ENCODE measurements around the gene RGPD4.

RGPD4 gene

DNA sequence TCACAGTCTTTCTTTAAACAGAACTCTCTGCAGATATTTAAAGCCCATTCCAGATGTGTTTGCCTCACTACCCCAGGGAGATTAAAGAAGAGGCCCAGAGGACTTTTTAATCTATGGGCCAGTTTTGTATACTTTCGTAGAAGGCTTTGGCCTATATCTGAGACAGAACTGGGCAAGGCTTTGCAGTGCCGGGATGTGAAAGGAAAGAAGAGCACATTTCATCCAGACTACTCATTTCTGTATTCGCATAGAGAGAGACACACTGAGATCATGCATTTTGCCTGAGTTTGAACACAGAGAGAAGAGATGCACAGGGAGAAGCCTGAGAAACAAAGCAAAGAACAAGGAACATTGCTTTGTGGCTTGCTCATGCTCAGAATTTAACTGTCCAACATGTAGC, 104.7 kb downstream of the RGPD4 start:
- DNase-seq: no peak

DNA sequence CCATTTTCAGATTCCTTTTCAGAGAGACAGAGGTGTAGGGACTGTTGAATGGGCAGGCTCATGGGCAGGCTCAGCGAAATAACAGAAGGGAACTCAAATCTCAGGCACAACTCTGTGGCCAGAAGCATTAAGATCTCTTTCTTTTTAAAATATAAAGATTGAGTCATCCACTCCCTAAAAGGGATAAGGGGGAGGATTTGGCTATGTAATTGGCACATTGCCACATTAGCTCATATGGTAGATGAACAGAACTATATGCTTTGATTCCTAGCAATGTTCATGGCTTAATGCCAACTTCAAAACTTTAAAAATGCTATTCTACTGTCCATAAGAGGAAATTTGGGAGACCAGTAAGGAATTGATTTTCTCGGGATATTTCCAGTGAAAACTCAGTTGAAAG, 105.8 kb downstream of the RGPD4 start:
- no peak for DNase-seq

DNA sequence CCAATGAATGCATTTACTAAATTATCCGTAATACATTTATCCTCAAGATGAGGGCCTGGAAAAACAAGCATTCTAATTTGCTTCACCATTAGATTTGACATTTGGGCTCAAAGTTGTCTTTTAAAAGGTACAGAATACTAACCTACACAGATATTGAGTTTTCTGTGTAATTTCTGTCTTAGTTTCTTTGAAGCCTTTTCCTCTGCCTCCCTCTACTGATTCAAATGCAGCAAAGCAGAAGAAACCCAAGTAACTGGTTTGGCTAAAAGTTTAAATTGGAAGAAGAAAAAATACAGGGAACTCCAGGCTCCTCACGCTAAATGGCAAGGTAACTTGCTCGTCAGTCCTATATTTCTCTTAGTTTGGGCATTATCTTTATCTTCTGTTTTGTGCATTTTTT, 106.3 kb downstream of the RGPD4 start:
- DNase-seq: peak in 1 of 2 experiments; percentile 1

DNA sequence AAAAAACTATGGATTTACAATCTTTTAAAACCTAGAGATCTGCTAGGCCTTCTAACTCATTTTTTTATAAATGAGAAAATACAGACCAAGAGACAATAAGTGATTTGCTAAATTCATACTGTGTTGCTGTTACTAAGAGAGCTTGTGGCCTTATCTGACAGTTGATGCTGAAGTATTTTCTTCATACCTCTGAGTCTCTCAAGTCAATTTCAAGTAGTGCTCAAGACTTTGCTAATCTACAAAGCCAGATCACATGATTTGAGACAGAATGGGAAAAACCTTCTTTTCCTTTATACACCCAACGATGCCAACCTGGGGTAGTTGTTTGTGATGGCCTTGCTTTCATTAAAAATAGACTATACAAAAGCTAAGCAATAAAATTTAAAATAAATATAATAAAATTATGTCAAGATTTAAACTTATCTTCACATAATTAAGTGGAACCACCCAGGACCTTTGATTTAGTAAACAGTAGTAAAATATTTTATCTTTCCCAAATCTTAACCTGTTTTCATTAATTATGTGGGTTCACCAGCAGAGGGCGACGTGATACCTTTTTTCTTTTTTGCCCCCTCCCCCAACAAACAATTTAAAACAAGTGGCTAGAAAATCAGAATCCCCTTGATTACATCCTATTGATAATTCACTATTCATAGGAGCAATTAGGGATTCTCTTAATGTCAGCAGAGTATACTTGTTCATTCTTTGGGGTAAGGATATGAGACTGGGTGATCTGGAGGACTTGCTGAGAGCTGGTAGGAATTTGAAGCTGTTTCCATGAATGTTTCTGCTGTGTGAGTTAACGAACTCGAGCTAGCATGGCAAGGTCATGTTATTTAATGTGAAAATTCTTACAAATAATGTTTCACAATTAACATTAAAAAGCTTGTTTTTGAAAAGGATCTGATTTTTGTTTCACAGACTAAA, 110.0 kb downstream of the RGPD4 start:
- DNase-seq: peak in 1 of 2 experiments; percentile 32
